Large intestine (tissue), 3 donors: ENCODE results near the gene CORO2A. TPM values are rescaled to one million over a fixed set of nuclear protein-coding genes. Genes with fewer than 3 reads are reported as not detected.

ENCODE experiments used
- DNase-seq, 2 donors: peaks; one replicate each; pipeline versions ENCODE4 v3.0.0 to v3.0.0-alpha.2; 2013
- H3K27ac ChIP-seq: one replicate; pipeline ENCODE4 v1.5.1; 2013; ENCODE audit warnings: low read length
- H3K27me3 ChIP-seq: 2 replicates; pipeline ENCODE4 v1.6.1; 2013; ENCODE audit warnings: low read length; ENCODE audit not compliant: control insufficient read depth, insufficient read depth
- H3K36me3 ChIP-seq: 2 replicates; pipeline ENCODE4 v1.6.1; 2013; ENCODE audit warnings: low read length; ENCODE audit not compliant: control insufficient read depth, insufficient read depth
- H3K4me1 ChIP-seq: one replicate; pipeline ENCODE4 v1.6.1; 2013; ENCODE audit warnings: low read length; ENCODE audit not compliant: control insufficient read depth, insufficient read depth
- H3K4me3 ChIP-seq: one replicate; pipeline ENCODE4 v1.5.1; 2013; ENCODE audit warnings: low read length
- H3K9me3 ChIP-seq: one replicate; pipeline ENCODE4 v1.6.1; 2013; ENCODE audit warnings: mild to moderate bottlenecking, low read depth, low read length, moderate library complexity; ENCODE audit not compliant: control insufficient read depth
- WGBS: methylation state at CpG from one replicate; pipeline ENCODE4 v1.1.5; 2013; ENCODE audit warnings: low lambda C conversion rate; ENCODE audit not compliant: insufficient coverage; 5-methylcytosine and 5-hydroxymethylcytosine counted together
- polyA plus RNA-seq: library from polyadenylated mRNA; unstranded; fragments of 120-200 nt; gene quantifications from one replicate; pipeline ENCODE4 v1.2.1, GENCODE V29; 2013

Gene CORO2A
- polyA plus RNA-seq, 1 donor: 57.6 TPM

DNA sequence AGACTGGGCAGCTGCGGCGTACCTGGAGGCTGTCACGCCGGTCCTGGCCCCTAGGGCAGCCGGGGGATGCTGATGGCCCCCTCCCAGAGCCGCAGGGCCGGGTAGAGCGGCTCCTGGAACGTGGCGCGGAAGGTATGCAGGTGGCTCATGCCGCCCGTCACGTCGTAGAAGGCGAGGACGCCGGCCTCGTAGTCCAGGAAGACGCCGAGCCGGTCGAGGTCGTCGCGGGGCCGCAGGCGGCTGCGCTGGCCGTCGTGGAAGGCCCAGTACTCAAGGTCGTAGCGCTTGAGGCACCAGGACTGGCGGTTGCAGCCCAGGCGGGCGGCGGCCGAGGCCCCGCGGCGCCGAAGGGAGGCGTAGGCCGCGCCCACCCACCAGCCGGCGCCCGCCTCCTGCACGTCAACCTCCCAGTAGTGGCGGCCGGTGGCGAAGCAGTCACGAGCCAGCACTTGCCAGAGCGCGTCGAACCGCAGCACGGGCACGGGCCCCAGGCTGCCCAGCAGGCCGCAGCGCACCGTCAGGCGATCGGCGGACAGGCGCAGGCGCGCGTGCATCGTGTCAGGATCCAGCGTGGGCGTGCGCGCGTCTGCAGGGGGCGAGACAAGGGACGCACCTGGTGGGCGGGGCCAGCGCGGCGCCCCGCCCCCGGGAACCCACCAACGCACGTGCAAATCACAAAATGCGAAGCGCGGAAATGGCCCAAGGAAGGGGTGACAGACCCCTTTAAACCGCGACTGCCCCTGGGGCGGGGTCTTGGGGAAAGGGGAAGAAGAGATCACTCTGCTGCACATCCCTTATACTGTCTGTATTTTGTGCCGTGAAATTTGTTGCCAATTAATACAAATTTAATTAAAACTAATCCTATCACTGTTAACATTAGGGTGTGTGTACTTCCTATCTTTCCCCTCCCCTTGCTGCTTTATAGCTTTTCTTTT lies 104.8 kb downstream of the CORO2A start:
- Histone ChIP-seq H3K9me3 (peaks cover 2% of the 10 kb centered on the region), H3K36me3 (peaks cover 49% of the 10 kb centered on the region), H3K27ac (no peak overlapping the region), H3K4me3 (no peak overlapping the region), H3K4me1 (peaks cover 11% of the 10 kb centered on the region), H3K27me3 (no peaks in the 10 kb centered on the region)
- WGBS: no CpG with 5 or more reads among the region's 92 CpGs
- peak; percentile 41 to 81 for DNase-seq

DNA sequence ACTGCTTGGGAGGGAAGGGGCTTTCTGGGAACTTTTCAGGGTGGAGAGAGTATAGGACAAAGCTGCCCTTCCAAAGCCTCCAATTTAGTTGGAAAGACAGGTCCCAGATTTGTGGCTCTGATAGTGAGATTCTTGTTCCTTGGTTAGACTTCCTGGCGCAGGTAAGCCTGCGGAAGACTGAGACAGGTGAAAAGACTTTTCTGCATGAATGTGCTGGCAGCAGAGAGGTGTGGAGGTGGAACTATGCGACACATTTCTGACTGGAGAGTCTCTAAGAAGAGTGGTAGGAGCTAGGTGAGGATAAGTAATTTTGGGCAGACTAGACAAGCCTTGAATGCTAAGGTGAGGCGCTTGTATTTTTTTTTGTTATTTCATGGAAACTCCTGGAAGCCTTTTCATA lies 106.0 kb downstream of the CORO2A start:
- H3K36me3 ChIP-seq: peaks cover 54% of the 10 kb centered on the region
- WGBS: no CpG with 5 or more reads among the region's 4 CpGs
- no peak for DNase-seq

DNA sequence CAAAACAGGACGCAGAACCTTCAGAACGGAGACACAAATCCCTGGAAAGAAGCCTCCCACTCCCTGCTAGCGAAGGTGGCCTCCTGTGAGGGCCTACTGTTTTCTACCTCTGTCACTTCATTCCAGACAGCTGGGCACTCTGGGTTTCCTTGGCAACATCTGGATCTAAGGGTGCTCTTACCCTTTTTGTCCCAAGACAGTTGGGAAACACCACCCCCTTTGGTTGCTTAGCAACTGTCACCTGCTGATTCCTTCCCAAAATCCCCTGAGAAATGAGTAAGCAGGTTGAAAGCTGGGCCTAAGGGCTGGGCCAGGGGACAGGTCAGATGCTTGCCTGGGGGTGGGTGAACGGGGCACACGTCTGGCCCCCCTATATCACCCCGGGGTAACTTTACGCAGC lies 106.5 kb downstream of the CORO2A start:
- Histone ChIP-seq H3K36me3 (peaks cover 59% of the 10 kb centered on the region), H3K4me1 (peaks cover 24% of the 10 kb centered on the region), H3K9me3 (peaks cover 2% of the 10 kb centered on the region), H3K4me3 (no peak overlapping the region), H3K27me3 (no peaks in the 10 kb centered on the region), H3K27ac (no peak overlapping the region)
- DNase-seq: no peak
- no CpG with 5 or more reads among the region's 7 CpGs for WGBS

More for the DNA sequence above, 106.0 kb downstream of the CORO2A start:
- H3K27me3 ChIP-seq: no peaks in the 10 kb centered on the region
- H3K27ac ChIP-seq: no peak overlapping the region
- peaks cover 2% of the 10 kb centered on the region for H3K9me3 ChIP-seq
- no peak overlapping the region for H3K4me3 ChIP-seq
- peaks cover 22% of the 10 kb centered on the region for H3K4me1 ChIP-seq

DNA sequence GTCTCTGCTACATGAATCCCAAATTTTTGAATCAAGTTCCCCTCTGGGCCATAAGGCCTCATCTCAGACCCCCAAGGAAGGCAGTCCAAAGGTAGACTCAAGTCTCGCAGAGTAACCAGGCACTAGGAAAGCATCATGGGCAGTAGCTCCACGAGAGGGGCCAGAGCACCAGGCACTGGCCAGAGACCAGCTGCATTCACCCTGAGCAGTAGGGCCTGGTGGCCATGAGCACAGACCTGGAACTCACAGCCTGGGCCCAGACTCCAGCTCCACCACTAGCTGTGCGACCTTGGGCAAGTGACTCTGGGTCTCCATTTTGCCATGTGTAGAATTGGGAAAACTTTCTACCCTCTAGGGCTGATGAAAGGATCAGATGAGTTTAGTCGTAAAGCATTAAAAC lies 107.4 kb downstream of the CORO2A start:
- no CpG with 5 or more reads among the region's 4 CpGs for WGBS
- Histone ChIP-seq H3K4me3 (no peak overlapping the region), H3K36me3 (peaks cover 65% of the 10 kb centered on the region), H3K9me3 (peaks cover 2% of the 10 kb centered on the region), H3K27me3 (no peaks in the 10 kb centered on the region), H3K4me1 (peaks cover 25% of the 10 kb centered on the region), H3K27ac (no peak overlapping the region)
- no peak for DNase-seq

DNA sequence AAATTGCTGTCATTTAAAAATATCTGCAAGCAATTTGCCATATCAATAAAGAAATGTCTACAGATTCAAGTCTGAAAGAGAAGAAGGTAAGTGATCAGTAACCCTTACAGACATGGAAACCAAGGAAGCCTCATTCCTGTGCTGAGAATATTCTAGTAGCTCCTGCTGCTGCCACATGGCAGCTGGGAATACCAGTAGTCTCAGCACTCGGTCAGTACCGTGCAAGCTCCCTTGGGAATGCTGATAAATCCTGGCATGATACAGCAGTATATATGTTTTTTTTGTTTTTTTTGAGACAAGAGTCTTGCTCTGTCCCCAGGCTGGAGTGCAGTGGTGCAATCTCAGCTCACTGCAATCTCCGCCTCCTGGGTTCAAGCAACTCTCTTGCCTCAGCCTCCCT lies 108.0 kb downstream of the CORO2A start:
- peaks cover 2% of the 10 kb centered on the region for H3K9me3 ChIP-seq
- H3K27me3 ChIP-seq: no peaks in the 10 kb centered on the region
- no peak overlapping the region for H3K4me3 ChIP-seq
- no peak for DNase-seq
- no peak overlapping the region for H3K27ac ChIP-seq
- WGBS: no CpG with 5 or more reads among the region's 3 CpGs
- H3K4me1 ChIP-seq: peaks cover 25% of the 10 kb centered on the region
- H3K36me3 ChIP-seq: peaks cover 69% of the 10 kb centered on the region

DNA sequence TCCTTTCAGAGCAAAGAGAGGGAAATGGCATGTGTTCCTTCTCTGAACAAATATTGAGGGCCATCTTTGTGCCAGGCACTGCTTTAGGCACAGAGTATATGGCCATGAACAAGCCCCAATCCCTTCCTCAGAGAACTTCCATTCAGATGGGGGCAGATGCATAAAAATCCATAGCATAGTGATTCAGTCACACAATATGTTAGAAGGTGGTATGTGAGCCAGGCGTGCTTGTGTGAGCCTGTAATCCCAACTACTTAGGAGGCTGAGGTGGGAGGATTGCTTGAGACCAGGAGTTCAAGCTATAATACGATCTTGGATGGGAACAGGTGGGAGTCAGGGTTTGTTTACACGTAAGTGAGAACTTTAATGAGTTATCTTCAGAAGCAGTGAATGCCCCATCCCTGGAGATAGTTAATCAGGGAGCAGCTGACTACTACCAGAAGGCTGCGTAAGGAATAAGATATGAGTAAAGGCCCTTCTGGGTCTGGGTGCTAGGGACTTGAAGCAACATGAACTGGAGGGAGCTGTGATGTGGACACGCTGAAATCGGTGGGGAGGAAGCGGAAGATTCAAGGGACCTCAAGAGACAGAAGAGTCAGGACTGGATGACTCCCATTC lies 108.8 kb downstream of the CORO2A start:
- H3K9me3 ChIP-seq: peaks cover 2% of the 10 kb centered on the region
- DNase-seq: no peak
- peaks cover 25% of the 10 kb centered on the region for H3K4me1 ChIP-seq
- peaks cover 73% of the 10 kb centered on the region for H3K36me3 ChIP-seq
- WGBS: no CpG with 5 or more reads among the region's 7 CpGs
- peak overlapping the region; percentile 53 for H3K27ac ChIP-seq
- no peaks in the 10 kb centered on the region for H3K27me3 ChIP-seq
- H3K4me3 ChIP-seq: no peak overlapping the region

DNA sequence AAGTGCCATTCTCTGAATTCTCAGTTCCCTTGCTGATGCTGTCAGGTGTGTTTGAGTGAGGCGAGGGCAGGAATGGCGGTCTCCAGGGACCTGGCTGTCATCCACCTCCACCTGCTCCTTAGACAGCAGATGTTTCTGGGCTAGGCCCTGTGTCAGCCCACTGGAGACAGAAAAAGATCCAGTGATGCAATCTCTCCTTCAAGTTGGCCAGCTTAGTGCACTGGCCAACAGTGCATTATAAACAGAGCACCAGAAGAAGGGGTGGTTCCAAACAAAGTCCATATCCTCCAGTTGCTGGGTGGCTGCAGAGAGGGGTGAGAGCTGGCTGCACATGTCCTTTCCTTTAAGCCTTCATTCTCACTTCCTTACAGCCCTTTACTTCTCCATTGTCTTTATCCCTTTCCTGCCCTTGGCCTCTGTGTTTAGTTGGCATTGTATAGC lies 109.4 kb downstream of the CORO2A start:
- no peak overlapping the region for H3K4me3 ChIP-seq
- peaks cover 2% of the 10 kb centered on the region for H3K9me3 ChIP-seq
- peak; percentile 61 to 80 for DNase-seq
- H3K27me3 ChIP-seq: no peaks in the 10 kb centered on the region
- H3K27ac ChIP-seq: peak overlapping the region; percentile 53
- WGBS: no CpG with 5 or more reads among the region's 2 CpGs
- peaks cover 25% of the 10 kb centered on the region for H3K4me1 ChIP-seq
- peaks cover 75% of the 10 kb centered on the region for H3K36me3 ChIP-seq

DNA sequence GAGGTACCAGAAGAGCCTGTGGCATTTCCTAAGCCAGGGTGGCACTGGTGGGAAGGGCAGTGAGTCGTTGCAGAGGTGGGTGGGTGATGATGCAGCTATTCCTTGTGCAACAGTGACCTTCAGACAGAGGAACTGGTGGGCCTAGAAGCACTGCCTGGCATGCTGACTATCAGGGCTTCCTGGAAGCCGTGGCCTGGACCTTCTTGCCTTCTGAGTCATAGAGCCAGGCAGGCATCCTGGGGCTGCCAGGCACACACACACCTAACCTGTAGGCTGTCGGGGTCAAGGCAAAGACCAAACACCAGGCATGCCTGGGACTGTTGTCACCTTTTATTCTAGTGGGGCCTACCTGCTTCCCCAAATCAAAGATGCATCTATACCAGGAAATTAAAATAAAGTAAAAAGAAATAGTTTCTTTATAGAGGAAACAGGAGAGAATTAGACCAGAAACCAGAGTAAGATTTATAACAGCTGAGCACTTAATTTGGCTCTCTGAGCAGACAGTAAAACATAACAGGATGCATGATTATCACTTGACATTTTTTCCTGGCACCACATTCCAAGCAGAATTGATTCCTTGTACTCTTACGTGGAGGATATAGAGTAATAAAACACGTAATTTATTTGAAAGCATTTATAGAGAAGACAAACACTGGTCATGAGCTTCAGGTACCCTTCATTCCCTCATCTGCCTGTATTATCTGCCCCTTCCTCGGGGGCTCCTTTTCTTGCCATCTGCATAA lies 110.8 kb downstream of the CORO2A start:
- H3K4me1 ChIP-seq: peaks cover 25% of the 10 kb centered on the region
- H3K4me3 ChIP-seq: no peak overlapping the region
- WGBS: 88% methylated on average over 3 of the region's 6 CpGs
- peak; percentile 63 to 72 for DNase-seq
- peaks cover 73% of the 10 kb centered on the region for H3K36me3 ChIP-seq
- H3K27ac ChIP-seq: peak overlapping the region; percentile 53
- no peaks in the 10 kb centered on the region for H3K9me3 ChIP-seq
- H3K27me3 ChIP-seq: no peaks in the 10 kb centered on the region

DNA sequence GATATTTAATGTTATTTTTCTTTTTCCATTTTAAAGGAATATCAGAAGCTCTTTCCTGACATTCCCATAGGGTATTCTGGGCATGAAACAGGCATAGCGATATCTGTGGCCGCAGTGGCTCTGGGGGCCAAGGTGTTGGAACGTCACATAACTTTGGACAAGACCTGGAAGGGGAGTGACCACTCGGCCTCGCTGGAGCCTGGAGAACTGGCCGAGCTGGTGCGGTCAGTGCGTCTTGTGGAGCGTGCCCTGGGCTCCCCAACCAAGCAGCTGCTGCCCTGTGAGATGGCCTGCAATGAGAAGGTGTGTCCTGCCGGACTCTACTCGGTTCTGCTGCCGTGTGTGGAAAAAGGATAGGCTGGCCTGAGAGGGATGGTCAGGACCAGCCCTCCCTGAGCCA lies 111.7 kb downstream of the CORO2A start:
- H3K4me1 ChIP-seq: peaks cover 25% of the 10 kb centered on the region
- no peak for DNase-seq
- no peak overlapping the region for H3K4me3 ChIP-seq
- WGBS: no CpG with 5 or more reads among the region's 12 CpGs
- H3K27ac ChIP-seq: peak overlapping the region; percentile 53
- peaks cover 65% of the 10 kb centered on the region for H3K36me3 ChIP-seq
- H3K27me3 ChIP-seq: no peaks in the 10 kb centered on the region
- H3K9me3 ChIP-seq: no peaks in the 10 kb centered on the region

DNA sequence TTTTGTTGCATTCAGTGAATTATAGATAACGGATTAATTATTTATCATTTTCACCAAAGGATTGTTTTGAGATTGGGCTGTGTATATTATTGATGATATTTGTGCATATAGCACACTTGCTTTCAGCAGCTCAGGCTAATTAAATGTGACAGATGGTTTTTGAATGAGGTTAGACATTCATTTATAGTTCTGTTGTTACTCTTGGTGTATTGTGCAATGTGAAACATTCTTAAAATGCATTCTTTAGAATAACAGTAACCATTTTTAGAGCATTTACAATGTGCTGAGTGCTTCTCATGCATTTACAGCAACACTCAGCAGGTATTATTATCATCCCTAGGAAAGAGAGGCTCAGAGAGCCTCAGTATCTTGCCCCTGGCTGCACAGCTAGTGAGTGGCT lies 112.1 kb downstream of the CORO2A start:
- Histone ChIP-seq H3K4me1 (peaks cover 25% of the 10 kb centered on the region), H3K4me3 (no peak overlapping the region), H3K27me3 (no peaks in the 10 kb centered on the region), H3K36me3 (peaks cover 61% of the 10 kb centered on the region), H3K9me3 (no peaks in the 10 kb centered on the region), H3K27ac (no peak overlapping the region)
- 100% methylated on average over 1 of the region's 1 CpG for WGBS
- DNase-seq: no peak
